ENCODE results near the gene DAB1.

- no peak for TF ChIP-seq CTCF (IDR thresholded peaks at IDR 0.05 in 4 of 5, conservative IDR thresholded peaks at IDR 0.05 in 1 of 5)
- no peak for TF ChIP-seq POLR2A (IDR thresholded peaks at IDR 0.05)
Observed at GRCh38 chr1:57084701-57085100, 339.2 kb downstream of the DAB1 start.
